HG02571 (cell line): ENCODE results near the gene PSKH1.
A peak's percentile ranks its signal among the peaks of the same experiment; 100 is the strongest.
"Not testable (repeated sequence)": the region's sequence is repeated elsewhere in the genome, so short reads cannot be mapped to it uniquely, and the experiment has no call there.

Experiments used
- ATAC-seq: cut with Tn5 transposase; IDR thresholded peaks from one replicate; pipeline ENCODE4 v1.9.1; 2021; ENCODE audit warnings: mild to moderate bottlenecking, moderate library complexity; ENCODE audit not compliant: unreplicated experiment

PSKH1 gene

DNA sequence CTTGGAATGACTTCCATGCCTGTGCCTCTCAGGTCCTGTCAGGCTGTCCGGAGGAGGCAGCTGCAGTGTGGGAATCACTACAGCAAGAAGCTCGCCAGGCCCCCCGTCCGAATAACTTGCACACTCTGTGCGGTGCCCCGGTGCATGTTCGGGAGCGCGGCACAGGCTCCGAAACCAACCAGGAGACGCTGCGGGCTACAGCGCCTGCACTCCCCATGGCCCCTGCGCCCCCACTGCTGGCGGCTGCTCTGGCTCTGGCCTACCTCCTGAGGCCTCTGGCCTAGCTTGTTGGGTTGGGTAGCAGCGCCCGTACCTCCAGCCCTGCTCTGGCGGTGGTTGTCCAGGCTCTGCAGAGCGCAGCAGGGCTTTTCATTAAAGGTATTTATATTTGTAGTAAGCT, 7.1 kb upstream of the PSKH1 start:
- ATAC-seq = no peak

- no peak for ATAC-seq
Observed at GRCh38 chr16:67886387-67886786, 6.7 kb upstream of the PSKH1 start.

- no peak for ATAC-seq
Observed at GRCh38 chr16:67888331-67888730, 4.7 kb upstream of the PSKH1 start.

DNA sequence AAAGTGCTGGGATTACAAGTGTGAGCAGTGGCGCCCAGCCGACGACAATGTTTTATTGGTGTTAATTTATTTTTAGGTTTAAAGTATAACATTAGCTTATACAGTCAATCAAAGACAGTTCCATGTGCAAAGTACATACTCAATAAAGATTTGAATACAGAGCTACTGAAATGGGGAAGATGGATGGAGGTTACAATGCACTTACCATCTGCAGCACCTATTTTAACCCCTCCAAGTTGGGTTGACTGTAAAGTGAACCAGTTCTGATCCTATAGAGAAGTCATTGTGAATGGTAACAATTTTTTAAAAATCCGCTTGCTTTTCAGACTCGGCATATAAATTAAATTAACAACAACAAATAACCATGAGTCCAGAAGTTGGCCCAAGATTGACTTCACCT, 679 bp upstream of the PSKH1 start:
- no peak for ATAC-seq

- peak; percentile 3 for ATAC-seq
Observed at GRCh38 chr16:67893743-67894399, 817 bp downstream of the PSKH1 start.

DNA sequence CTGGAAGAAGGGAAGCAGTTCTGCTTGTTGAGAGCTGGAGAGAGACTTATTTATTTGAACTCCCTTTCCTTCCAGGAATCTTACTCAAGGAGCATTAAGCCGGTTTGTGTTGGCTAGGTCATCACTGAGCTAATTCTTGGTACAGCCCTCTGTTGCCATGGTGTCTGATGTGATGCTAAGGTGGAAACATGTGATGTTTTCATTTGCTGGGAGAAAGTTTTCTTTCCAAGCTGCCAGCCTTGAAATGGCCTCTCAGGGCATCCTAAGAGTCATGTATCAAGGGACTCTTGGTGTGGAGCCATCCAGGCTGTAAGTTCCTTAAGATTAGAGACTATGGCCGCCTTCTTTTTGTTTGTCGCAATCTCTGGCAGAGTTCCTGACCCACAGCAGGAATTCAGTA, 4.2 kb downstream of the PSKH1 start:
- ATAC-seq = no peak

DNA sequence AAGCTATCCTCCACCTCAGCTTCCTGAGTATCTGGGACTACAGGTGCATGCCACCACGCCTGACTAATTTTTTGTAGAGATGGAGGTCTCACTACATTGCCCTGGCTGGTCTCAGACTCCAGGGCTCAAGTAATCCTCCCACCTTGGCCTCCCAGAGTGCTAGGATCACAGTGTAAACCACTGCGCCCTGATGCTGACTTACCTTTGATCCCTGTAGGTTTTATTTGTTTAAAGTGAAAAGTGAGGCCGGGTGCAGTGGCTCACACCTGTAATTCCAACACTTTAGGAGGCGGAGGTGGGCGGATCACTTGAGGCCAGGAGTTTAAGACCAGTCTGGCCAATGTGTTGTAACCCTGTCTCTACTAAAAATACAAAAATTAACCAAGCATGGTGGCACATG, 8.7 kb downstream of the PSKH1 start:
- ATAC-seq = no peak

DNA sequence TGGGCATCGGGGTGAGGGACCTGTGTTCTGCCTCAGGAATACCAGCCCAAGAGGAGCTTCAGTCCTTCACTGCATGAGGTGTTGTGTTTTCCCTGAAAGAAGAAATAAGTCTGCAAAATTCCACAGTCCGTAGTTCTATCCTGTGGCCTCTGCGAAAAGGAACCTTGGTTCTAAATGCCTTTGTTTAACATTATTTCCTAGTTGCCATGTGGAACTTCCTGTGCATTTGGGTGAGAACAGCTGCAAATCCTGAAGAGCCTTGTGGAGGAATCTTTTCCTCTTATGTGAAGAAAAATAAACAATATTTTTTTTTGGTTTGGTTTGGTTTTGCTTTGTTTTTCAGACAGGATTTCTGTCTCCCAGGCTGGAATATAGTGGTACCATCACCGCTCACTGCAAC, 9.8 kb downstream of the PSKH1 start:
- no peak for ATAC-seq

DNA sequence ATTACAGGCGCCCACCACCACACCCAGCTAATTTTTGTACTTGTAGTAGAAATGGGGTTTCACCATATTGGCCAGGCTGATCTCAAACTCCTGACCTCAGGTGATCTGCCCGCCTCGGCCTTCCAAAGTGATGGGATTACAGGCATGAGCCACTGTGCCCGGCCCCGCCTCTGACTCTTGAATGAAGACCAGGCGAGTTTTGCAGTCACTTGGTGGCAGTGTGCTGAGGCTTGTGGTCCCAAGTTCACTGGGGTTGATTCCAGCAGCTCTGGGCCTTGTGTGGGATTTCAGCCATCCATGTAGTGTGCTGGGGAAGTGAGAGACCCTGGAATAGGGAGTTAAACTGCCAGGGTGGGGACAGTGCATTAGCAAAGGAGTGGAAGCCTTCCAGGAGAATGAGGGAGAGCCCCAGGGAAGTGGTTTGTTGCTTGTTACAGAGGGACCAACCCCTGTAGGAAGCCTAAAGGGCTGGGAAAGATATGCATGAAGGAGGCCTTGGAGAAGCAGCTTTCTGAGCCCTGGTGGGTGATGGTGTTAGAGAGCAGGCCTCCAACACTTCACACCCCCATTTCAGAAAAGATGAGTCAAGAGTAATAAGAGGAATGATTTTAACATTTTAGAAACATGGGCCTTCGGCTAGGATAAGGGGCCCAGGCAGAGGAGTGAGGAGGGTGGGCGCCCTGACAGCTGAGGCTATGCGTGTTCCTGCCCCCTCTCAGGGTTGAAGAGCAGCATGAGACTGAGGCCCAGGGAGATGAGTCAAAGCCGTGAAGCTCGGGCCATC, 14.5 kb downstream of the PSKH1 start:
- ATAC-seq = no peak

DNA sequence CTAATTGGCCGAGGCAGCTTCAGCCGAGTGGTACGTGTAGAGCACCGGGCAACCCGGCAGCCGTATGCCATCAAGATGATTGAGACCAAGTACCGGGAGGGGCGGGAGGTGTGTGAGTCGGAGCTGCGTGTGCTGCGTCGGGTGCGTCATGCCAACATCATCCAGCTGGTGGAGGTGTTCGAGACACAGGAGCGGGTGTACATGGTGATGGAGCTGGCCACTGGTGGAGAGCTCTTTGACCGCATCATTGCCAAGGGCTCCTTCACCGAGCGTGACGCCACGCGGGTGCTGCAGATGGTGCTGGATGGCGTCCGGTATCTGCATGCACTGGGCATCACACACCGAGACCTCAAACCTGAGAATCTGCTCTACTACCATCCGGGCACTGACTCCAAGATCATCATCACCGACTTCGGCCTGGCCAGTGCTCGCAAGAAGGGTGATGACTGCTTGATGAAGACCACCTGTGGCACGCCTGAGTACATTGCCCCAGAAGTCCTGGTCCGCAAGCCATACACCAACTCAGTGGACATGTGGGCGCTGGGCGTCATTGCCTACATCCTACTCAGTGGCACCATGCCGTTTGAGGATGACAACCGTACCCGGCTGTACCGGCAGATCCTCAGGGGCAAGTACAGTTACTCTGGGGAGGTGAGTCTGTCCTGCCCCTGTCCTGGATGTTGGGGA, 16.1 kb downstream of the PSKH1 start:
- ATAC-seq = no peak

GRCh38 chr16:67910158-67910557, 17.1 kb downstream of the PSKH1 start:
- ATAC-seq = no peak

DNA sequence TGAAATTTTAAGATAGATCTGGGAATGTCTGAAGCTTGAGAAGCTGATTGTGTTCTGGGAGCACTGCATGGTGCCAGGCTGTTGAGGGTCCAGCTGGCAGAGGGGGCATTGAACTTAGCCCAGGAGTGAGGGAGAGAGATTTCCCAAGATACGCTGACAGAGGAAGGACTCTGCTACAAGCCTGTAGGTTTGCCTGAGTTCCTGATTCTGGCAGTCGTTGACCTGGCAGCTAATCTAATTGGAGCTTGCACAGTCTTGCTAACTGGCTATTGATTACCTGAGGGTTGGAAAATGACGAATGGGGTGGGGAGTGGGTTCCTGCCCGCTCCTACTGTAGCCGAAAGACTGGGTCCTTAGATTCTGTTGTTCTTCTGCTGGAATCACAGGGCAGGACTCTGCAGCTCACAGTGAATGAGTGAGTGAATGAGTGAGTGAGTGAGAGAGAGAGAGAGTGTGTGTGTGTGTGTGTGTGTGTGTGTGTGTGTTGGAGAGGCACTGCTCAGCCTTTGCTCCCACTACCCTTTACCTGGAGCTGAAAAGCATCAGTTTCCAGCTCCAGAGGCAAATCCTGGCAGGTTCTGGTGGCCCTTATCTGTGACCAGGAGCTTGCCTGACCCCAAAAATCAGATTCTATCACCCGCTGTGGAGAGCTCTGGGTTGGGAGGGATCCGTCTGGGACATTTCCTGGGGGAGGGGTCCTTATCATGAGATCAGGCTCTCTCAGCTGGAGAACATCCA, 21.9 kb downstream of the PSKH1 start:
- no peak for ATAC-seq

DNA sequence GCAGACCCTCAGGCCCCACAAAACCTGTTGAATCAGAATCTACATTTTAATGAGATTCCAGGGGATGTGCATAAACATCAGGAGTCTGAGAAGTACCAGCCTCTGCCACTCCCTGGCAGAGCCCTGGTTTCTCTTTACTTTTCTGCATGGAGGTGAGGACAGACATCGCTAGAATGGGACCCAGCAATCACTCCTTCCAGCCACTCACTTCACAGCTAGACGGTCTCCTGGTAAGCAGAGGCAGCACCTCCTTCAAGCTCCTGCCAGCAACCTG, 22.4 kb downstream of the PSKH1 start:
- not testable (repeated sequence) for ATAC-seq

- ATAC-seq = no peak
Observed at GRCh38 chr16:67915831-67916723, 23.0 kb downstream of the PSKH1 start.

DNA sequence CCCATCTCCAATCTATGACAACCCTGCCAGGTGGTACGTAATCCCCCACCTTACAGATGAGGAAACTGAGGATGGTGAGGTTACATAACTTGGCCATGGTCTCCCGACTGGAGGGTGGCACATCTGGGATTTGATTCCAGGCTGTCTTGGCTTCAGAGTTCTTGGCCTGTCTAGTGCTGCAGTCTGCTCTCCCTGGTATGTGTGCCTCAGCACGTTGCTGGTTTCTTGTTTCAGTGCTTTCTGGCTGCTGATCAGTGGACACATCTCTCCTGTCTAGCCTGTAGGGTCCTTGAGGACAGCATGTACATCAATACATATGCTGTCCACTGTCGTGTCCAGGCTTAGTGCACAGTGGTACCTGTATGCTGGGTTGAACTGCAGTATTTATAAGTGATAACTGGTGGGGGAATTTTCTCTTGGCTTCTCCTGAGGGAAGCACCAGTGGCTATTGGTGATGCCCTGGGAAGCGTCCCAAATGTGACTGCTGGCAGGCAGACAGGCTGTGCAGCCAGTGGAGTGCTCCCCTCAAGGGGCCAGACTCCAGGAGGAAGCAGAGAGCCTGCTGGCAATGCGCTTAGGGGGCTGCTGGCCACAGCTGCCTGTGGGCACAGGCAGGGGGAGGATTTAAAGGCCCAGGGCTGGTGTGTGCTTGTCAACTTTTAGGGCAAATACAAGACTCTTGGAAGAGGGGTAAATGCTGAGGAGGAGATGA, 24.2 kb downstream of the PSKH1 start:
- ATAC-seq = no peak

GRCh38 chr16:67917852-67918236, 24.8 kb downstream of the PSKH1 start:
- no peak for ATAC-seq

- ATAC-seq = no peak
Observed at GRCh38 chr16:67919622-67920221, 26.7 kb downstream of the PSKH1 start.

DNA sequence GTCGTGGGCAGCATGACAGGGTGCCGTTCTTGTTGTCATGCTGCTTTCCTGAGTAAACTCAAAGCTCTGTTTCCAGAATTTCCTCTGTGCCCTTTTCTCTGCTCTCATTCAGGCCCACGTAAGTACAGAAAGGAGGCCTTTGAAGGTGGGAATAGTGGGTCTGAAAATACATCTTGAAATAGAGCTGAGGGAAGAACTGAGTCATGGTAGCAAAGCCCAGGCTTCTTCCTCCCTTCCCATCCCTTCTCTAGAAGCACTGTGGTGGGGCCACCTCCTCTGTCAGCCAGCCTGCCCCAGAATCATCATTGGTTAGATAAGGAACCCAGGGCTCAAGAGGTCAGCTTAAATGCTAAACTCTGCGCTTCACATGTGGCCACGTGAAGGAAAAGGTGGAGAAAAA, 29.2 kb downstream of the PSKH1 start:
- ATAC-seq = no peak

- no peak for ATAC-seq
Observed at GRCh38 chr16:67922740-67923139, 29.7 kb downstream of the PSKH1 start.
